Aorta (tissue), 5 donors: ENCODE results near the gene ZNF831. TPM values are rescaled to one million over a fixed set of nuclear protein-coding genes. Genes with fewer than 3 reads are reported as not detected.

ENCODE experiments used
- ATAC-seq: fragments of 200-7000 bp; cut with Tn5 transposase; one replicate; pipeline ENCODE4 v1.9.1; 2022; ENCODE audit warnings: moderate library complexity; ENCODE audit not compliant: low FRiP score
- DNase-seq, 2 donors: peaks; one replicate each; pipeline ENCODE4 v3.0.0-alpha.2; 2020
- H3K27ac ChIP-seq, 2 donors: one replicate each; pipeline ENCODE4 v1.5.1; 2013; ENCODE audit warnings: low read length in 2 of 2, mild to moderate bottlenecking in 2 of 2, moderate library complexity in 2 of 2, control low read depth in 1 of 2, inconsistent platforms in 1 of 2, low read depth in 1 of 2
- H3K27me3 ChIP-seq, 2 donors: one replicate each; pipeline ENCODE4 v1.6.1; 2013; ENCODE audit warnings: control low read depth in 1 of 2, low read length in 1 of 2, mild to moderate bottlenecking in 1 of 2, moderate library complexity in 1 of 2; ENCODE audit not compliant: insufficient read depth in 2 of 2, control insufficient read depth in 1 of 2
- H3K36me3 ChIP-seq, 2 donors: one replicate each; pipeline ENCODE4 v1.6.1; 2013; ENCODE audit warnings: control low read depth in 1 of 2, low read length in 1 of 2, mild to moderate bottlenecking in 1 of 2; ENCODE audit not compliant: insufficient read depth in 2 of 2, control insufficient read depth in 1 of 2
- H3K4me1 ChIP-seq, 2 donors: one replicate each; pipeline ENCODE4 v1.6.1; 2013; ENCODE audit warnings: low read length in 2 of 2, control low read depth in 1 of 2, mild to moderate bottlenecking in 1 of 2, moderate library complexity in 1 of 2; ENCODE audit not compliant: insufficient read depth in 2 of 2, control insufficient read depth in 1 of 2
- H3K4me3 ChIP-seq, 2 donors: one replicate each; pipeline ENCODE4 v1.5.1; 2013; ENCODE audit warnings: low read length in 2 of 2, control low read depth in 1 of 2, mild to moderate bottlenecking in 1 of 2
- H3K9me3 ChIP-seq: one replicate; pipeline ENCODE4 v1.6.1; 2013; ENCODE audit warnings: mild to moderate bottlenecking, low read length; ENCODE audit not compliant: control insufficient read depth
- WGBS, 2 donors: extraction: QIAGEN DNeasy Blood & Tissue Kit; methylation state at CpG; one replicate each; pipeline ENCODE4 v1.1.7; 2013; 5-methylcytosine and 5-hydroxymethylcytosine counted together
- intact Hi-C, 2 donors: fragments of 100-400 bp; cut with DNase I; formaldehyde crosslinking; loops; one replicate each; pipeline versions ENCODE4 v1.14.2 to v1.15.0; 2022
- polyA plus RNA-seq, 2 donors: library from polyadenylated mRNA; stranded (reverse); fragments of 200-250 nt; gene quantifications; one replicate each; pipeline ENCODE4 v1.2.3, GENCODE V29; 2013
- total RNA-seq, 2 donors: library from RNA; stranded (reverse); fragmentation: NEBNext Ultra II Directional; extraction: Animal tissue kit (Norgen Biotek cat#: 25700); gene quantifications; one replicate each; pipeline ENCODE4 v1.2.1, GENCODE V29; 2021
- donor health status: healthy with polysubstance abuse.
- donor health status: Bipolar disorder and iron deficiency.
- donor health status: DM: no; HTN: no; CAD: no.
- donor health status: DM: no; HTN: no; CAD: no.
- donor health status: DM: yes; HTN: yes; CAD: no.

ZNF831 gene
- total and polyA plus RNA-seq, 4 donors = 0.03 to 0.68 (median 0.57) TPM; not detected in 1

DNA sequence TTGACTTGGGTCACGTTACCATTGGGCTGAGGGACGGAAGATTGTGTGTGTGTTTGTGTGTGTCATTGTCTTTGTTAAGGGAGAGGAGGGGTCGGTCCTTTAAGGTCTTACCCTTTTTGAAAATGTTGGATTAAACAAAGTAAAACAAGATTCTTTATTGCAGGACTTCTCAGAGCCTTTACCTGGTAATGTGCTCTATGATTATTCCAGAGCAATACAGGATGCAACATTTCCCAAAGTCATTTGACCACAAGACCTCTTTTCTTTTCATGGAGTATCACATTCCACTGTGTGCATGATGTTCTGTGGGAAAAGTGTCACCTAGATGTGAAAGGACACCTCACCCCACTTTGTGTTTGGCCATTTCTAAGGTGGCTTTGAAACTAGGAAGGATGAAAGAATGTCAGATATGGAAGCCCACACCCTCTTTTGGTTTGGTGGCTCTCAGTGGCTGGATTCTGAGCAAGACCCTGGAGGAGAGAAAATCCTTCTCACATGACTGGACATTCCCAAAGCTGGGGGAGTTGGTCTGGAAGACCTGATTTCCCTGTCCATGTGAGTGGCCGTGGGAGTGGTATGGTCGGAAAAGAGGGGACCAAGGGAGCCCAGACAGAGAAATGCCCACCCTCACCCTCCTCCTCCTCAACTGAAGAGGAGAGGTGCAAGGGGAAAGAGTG, 18.2 kb upstream of the ZNF831 start:
- Histone ChIP-seq H3K36me3 (no peaks in the 10 kb centered on the region), H3K27me3 (no peaks in the 10 kb centered on the region), H3K4me3 (no peak overlapping the region), H3K9me3 (no peaks in the 10 kb centered on the region), H3K4me1 (peaks cover 0 to 3% of the 10 kb centered on the region in 2 donors), H3K27ac (no peak overlapping the region)
- DNase-seq = no peak
- intact Hi-C loops = no loop called here
- ATAC-seq = no peak
- WGBS, 2 donors = 94 to 96% methylated on average over 5 of the region's 5 CpGs

DNA sequence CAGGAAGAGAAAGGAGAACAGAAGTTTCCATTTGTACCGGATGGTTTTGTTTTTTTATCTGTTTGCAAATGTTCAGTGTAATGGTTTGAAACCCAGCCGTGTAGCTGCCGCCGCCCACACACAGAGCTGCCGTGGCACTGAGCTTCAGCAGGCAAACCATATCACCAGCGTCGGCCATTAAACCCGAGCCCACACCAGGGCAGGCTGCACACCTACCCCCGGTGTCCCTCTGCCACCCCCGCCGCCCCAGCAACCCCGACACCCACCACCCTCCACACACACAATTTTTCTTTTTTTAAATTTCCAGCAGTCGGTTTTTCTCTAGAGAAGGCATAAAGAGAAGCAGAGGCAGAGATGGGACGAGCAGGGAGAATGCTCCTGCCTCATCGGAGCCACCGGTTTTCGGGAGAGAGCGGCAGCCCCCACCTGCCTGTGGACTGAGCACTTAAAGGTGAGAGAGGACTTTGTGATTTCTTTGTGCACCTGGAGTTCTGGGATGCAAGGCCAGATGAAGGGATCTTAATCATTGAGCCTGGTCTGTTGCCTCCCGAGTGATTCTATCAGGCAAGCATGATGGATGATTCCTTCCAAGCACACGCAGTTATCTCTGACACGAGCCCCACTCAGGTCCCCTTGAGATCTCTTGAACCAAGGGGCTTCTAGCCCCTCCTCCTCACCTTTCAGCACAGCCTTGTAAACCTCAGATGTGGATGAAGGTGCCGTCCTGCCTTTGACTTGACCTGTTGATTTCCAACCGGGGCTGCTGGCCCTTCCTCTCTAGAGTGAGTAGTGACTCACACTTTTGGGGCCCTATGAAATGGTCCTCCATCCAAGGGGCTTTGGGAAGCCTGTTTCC, 17.5 kb upstream of the ZNF831 start:
- H3K27me3 ChIP-seq = no peaks in the 10 kb centered on the region
- intact Hi-C loops = no loop called here
- H3K4me1 ChIP-seq = peaks cover 0 to 3% of the 10 kb centered on the region in 2 donors
- no peaks in the 10 kb centered on the region for H3K9me3 ChIP-seq
- DNase-seq = no peak
- no peak for ATAC-seq
- no peak overlapping the region for H3K4me3 ChIP-seq
- WGBS, 2 donors = 73 to 78% methylated on average over 23 of the region's 23 CpGs
- H3K36me3 ChIP-seq = no peaks in the 10 kb centered on the region
- H3K27ac ChIP-seq = no peak overlapping the region

DNA sequence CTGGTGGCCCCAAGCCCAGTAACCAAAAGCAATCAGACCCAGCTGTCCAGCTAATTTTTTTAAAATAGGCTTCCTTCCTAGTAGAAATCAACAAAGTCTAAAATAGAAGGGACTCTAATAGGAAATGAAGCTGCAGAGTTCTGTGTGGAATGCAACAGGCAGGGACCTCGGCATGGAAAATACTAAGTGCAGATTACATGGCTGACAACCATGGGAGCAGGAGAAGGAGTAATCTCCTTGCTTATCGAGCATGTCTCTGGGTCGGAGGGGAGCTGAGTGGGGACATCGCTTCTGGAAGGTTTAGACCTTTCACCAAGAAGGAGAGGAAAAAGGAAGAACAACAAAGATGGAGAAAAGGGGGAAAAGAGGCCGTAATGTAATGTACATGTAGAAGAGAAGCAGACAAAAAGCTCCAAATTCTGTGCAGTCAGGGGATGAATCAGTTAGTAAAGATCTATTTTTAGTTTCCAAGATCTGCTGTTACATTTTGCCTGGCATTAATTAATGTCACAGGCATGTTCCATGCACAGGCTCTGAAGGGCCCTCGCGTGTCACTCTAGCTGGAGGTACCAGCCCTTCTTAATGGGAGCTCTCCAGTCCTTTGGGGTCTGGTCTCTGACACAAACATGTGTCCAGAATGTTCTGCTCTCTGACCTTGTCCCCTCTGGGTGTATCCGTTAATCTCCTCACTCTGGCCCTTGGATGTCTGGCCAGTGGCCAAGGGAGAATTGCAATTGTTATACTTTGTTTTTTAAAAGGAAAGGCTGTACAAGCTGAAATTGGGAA, 16.6 kb upstream of the ZNF831 start:
- ATAC-seq = no peak
- Histone ChIP-seq H3K4me3 (no peak overlapping the region), H3K27me3 (no peaks in the 10 kb centered on the region), H3K4me1 (peaks cover 0 to 3% of the 10 kb centered on the region in 2 donors), H3K9me3 (no peaks in the 10 kb centered on the region), H3K27ac (peak overlapping the region in 1 of 2 donors; percentile 34), H3K36me3 (no peaks in the 10 kb centered on the region)
- intact Hi-C loops = no loop called here
- DNase-seq = no peak
- WGBS, 2 donors = 8 to 11% methylated on average over 8 of the region's 8 CpGs

DNA sequence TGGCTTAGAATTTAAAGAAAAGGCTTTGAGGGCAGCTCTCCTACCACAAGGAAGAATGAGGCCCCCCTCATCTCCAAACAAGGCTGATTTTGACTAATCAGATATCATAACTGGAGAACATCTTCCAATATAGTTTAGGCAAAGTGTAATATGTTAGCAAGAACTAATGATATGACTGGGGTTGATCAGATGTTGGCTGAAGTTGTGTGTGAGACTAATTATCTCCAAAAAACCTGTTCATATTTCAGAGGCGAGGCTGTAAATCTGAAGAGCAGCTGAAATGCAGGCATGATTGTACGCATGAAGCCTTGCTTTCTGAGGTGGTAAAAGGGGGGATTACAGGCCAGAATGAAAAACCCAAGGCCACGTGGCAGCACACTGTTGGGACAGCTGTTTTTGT, 16.0 kb upstream of the ZNF831 start:
- H3K27ac ChIP-seq = no peak overlapping the region
- H3K27me3 ChIP-seq = no peaks in the 10 kb centered on the region
- ATAC-seq (no peak), DNase-seq (no peak)
- intact Hi-C loops = no loop called here
- no peaks in the 10 kb centered on the region for H3K9me3 ChIP-seq
- peaks cover 0 to 3% of the 10 kb centered on the region in 2 donors for H3K4me1 ChIP-seq
- H3K36me3 ChIP-seq = no peaks in the 10 kb centered on the region
- 96 to 97% methylated on average over 3 of the region's 3 CpGs for WGBS, 2 donors
- H3K4me3 ChIP-seq = no peak overlapping the region

DNA sequence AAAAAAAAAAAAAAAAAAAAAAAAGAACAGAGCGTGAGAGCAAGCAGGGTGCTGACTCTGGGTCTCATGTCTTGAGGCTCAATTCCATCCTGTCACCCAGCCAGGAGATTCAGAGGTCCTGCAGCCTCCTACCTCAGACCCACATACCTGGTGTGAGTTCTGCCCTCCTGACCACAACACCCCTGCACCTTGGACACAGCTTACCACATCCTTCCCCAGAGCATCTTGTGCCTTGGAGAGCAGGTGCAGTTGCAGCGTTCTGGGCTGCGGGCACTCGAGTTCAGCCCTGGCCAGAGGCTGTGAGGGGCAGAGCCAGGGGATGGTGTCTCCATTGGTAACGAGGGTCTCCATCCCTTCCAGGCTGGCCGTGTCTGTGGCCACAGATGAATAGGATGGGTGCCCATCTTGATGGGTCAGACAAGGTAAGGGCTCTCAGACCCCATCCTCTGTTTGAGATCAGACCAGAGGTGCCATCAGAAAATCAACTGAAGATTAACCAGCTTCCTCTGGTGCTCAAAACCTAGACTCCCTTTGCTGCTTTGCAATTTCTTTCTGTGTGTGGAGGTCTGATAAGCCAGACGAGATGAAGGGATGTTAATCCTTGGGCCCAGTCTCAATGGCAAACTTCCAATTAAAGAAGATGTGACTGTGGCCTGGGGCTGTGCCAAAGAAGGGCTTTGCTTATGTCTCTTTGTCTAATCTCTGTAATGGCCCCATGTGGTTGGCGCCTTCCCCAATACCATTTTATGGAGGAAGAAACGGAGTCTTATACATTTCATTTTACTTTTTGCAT, 14.7 kb upstream of the ZNF831 start:
- H3K4me3 ChIP-seq = no peak overlapping the region
- no peak overlapping the region for H3K27ac ChIP-seq
- no peaks in the 10 kb centered on the region for H3K27me3 ChIP-seq
- peaks cover 0 to 3% of the 10 kb centered on the region in 2 donors for H3K4me1 ChIP-seq
- no peaks in the 10 kb centered on the region for H3K36me3 ChIP-seq
- DNase-seq (no peak), ATAC-seq (no peak)
- WGBS, 2 donors = 93% methylated on average over 8 to 9 of the region's 9 CpGs
- no peaks in the 10 kb centered on the region for H3K9me3 ChIP-seq
- intact Hi-C loops = no loop called here

DNA sequence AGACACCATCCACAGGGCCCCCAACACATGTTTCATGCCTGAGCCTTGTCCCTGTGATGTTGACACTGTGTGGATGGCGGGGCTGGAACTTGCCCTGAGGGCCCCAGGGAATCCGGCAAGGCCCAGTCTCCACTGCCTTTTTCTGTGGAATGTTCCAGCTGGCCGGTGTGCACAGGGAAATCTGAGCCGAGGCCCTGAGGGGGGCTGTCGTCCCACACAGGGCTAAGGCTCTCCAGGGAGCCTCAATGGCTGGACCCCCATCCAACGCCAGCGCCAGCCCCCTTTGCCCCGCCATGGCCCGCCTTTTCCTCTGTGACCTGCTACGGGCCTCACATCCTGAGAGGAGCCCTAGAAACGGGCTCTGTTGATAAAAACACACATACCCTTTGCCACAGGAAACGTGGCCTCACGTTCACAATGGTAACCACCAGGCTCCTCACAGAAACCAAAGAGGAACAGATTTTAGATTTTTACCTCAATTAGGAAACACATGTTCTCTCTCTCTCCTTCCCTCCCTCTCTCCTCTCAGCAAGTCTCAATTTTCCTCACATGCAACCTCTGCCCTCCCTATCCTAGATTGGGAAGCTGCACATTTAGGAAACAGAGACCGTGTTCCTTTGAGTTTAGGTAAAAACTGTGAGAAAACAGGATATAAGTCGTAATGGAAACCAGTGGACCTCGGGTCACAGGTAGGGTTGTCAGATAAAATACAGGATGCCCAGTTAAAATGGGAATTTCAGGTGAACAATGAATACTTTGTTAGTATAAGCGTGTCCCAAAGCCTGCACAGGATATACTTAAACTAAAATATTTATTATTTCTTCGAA, 13.7 kb upstream of the ZNF831 start:
- 30 to 39% methylated on average over 18 of the region's 18 CpGs for WGBS, 2 donors
- peaks cover 0 to 3% of the 10 kb centered on the region in 2 donors for H3K4me1 ChIP-seq
- no peaks in the 10 kb centered on the region for H3K27me3 ChIP-seq
- H3K4me3 ChIP-seq = no peak overlapping the region
- ATAC-seq (peak; percentile 35), DNase-seq (no peak)
- no peak overlapping the region for H3K27ac ChIP-seq
- intact Hi-C loops = loop anchor here in 1 of 2 donors (10.0 kb wide), 1 partner anchor 265 kb away; no protein-coding TSS in a partner anchor
- H3K9me3 ChIP-seq = no peaks in the 10 kb centered on the region
- no peaks in the 10 kb centered on the region for H3K36me3 ChIP-seq

DNA sequence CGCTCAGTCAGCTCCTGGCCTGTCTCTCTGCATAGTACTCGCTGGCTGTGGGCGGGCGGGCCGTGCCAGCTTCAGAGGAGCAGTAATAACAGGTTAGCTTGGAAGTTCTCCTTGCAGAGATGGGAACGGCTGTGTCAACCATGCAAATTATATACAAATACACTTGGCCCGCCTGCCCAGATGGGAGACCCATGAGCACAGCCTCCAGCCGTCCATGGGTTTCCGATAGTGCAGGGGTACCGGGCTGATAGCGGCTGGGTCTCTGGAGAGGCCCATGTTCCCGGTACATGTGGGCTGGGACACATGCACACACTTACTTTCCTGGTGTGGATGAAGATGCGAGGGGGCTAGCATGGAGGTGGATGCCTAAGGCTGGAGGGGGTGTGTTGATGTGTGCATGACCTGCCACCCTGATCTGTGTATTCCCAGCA, 12.8 kb upstream of the ZNF831 start:
- intact Hi-C loops = loop anchor here in 1 of 2 donors (10.0 kb wide), 1 partner anchor 266 kb away; no protein-coding TSS in a partner anchor

More for the DNA sequence above, 12.8 kb upstream of the ZNF831 start:
- DNase-seq (no peak), ATAC-seq (no peak)
- WGBS, 2 donors = 97 to 99% methylated on average over 13 of the region's 13 CpGs
- H3K27me3 ChIP-seq = no peaks in the 10 kb centered on the region
- H3K4me1 ChIP-seq = peaks cover 0 to 3% of the 10 kb centered on the region in 2 donors
- no peak overlapping the region for H3K27ac ChIP-seq
- no peaks in the 10 kb centered on the region for H3K36me3 ChIP-seq
- H3K9me3 ChIP-seq = no peaks in the 10 kb centered on the region
- H3K4me3 ChIP-seq = no peak overlapping the region
